ENCODE measurements around the gene FOLR2. TPM values are rescaled to one million over a fixed set of nuclear protein-coding genes. Genes with fewer than 3 reads are reported as not detected.

The FOLR2 gene
- polyA plus RNA-seq, 3 donors = 54.7 to 63.8 (median 62.6) TPM

DNA sequence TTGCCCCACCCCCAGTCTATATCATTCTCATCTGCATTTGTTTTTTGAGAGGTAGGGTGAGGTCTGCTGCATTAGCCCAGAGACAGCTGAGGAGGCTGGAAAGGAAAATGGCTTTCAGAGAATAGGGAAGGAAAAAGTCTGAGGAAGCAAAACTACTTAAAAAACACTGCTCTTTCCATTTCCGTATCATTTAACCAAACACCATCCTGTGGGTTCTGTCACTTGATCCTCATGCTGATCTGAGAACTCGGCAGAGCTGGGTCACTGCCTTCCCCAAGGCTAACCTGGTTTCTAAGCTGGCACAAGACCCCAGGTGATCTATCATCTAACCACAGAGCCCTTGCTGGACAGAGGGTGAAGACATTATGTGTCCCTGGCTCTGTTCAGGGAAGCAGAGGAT, 1.2 kb downstream of the FOLR2 start:
- peak overlapping the region; percentile 23 for H3K9ac ChIP-seq (ENCODE audit: insufficient read depth, low read length, poor library complexity, severe bottlenecking)

DNA sequence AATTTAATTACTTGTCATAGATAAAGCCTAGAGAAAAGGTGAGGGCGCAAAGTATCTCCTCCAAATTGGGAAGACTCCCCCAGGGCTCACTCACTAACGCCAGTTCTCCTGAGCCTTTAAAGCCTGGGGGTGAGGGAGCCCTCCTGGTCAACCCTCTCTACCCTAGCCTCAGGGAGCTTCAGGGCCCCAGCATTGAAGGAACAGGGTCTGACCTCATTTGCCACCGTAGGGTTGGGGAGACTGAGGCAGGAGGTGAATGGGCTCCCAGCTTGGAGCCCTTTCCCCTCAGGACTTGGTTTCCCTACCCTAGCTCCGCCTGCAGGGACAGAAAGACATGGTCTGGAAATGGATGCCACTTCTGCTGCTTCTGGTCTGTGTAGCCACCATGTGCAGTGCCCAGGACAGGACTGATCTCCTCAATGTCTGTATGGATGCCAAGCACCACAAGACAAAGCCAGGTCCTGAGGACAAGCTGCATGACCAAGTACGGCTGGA, 1.7 kb downstream of the FOLR2 start:
- peaks cover 56% of the 10 kb centered on the region for H3K4me1 Mint-ChIP-seq
- H3K4me1 ChIP-seq (ENCODE audit: control insufficient read depth in 1 of 2, insufficient read depth in 2 of 2, low read length in 2 of 2) = peaks cover 56 to 58% of the 10 kb centered on the region in 2 donors

More for the DNA sequence above, 1.2 kb downstream of the FOLR2 start:
- no peaks in the 10 kb centered on the region for H3K36me3 ChIP-seq (replicated peaks in 1 of 2; ENCODE audit: control insufficient read depth in 1 of 2, insufficient read depth in 2 of 2, low read length in 2 of 2)
- H2AFZ ChIP-seq (ENCODE audit: insufficient read depth, low read depth, low read length, poor library complexity, severe bottlenecking) = peak overlapping the region; percentile 81
- H3K4me1 ChIP-seq (ENCODE audit: control insufficient read depth in 1 of 2, insufficient read depth in 2 of 2, low read length in 2 of 2) = peaks cover 55% of the 10 kb centered on the region in 2 donors
- H3K9me3 ChIP-seq (replicated peaks in 1 of 2; ENCODE audit: control insufficient read depth in 1 of 2, insufficient read depth in 1 of 2, low read length in 2 of 2) = no peaks in the 10 kb centered on the region
- H3K27me3 ChIP-seq (ENCODE audit: control insufficient read depth in 2 of 2, insufficient read depth in 2 of 2, low read length in 2 of 2) = no peaks in the 10 kb centered on the region
- peak overlapping the region; percentile 62 to 78 for H3K4me3 Mint-ChIP-seq
- no peaks in the 10 kb centered on the region for H3K79me2 ChIP-seq (ENCODE audit: insufficient read depth, low read length)
- H3K4me3 ChIP-seq (replicated peaks in 1 of 3; ENCODE audit: low read depth in 2 of 3, low read length in 3 of 3) = peak overlapping the region in 2 of 3 experiments; percentile 2 to 56
- H3K27ac Mint-ChIP-seq = peak overlapping the region; percentile 85 to 98 (median 95)
- peak overlapping the region; percentile 76 to 87 for H3K27ac ChIP-seq (ENCODE audit: low read depth in 1 of 2, low read length in 2 of 2)
- H3K4me1 Mint-ChIP-seq = peaks cover 54% of the 10 kb centered on the region
- WGBS (ENCODE audit: insufficient coverage) = 0% methylated on average over 1 of the region's 2 CpGs
- H3K4me2 ChIP-seq (replicated peaks; ENCODE audit: extremely low read depth, low read length, poor library complexity, severe bottlenecking) = peak overlapping the region; percentile 60
- intact Hi-C loops (cut with micrococcal nuclease) = no loop called here
- no peaks in the 10 kb centered on the region for H3K36me3 Mint-ChIP-seq
- no peak for TF ChIP-seq CTCF (IDR thresholded peaks at IDR 0.05)
- no peaks in the 10 kb centered on the region for H4K20me1 ChIP-seq (ENCODE audit: insufficient read depth, low read length)
- peaks cover 0 to 3% (median 2%) of the 10 kb centered on the region in 3 donors for H3K27me3 Mint-ChIP-seq (ENCODE audit: low read depth in 3 of 3)
- peak in 2 of 3 donors; percentile 27 to 53 for DNase-seq
- peaks cover 0 to 1% (median 0%) of the 10 kb centered on the region in 7 donors for H3K9me3 Mint-ChIP-seq

More for the DNA sequence above, 1.7 kb downstream of the FOLR2 start:
- H3K4me2 ChIP-seq (replicated peaks; ENCODE audit: extremely low read depth, low read length, poor library complexity, severe bottlenecking) = peak overlapping the region; percentile 60
- intact Hi-C loops (cut with micrococcal nuclease) = no loop called here
- peak overlapping the region; percentile 76 to 87 for H3K27ac ChIP-seq (ENCODE audit: low read depth in 1 of 2, low read length in 2 of 2)
- no peaks in the 10 kb centered on the region for H3K27me3 ChIP-seq (ENCODE audit: control insufficient read depth in 2 of 2, insufficient read depth in 2 of 2, low read length in 2 of 2)
- H3K79me2 ChIP-seq (ENCODE audit: insufficient read depth, low read length) = no peaks in the 10 kb centered on the region
- peak overlapping the region; percentile 23 for H3K9ac ChIP-seq (ENCODE audit: insufficient read depth, low read length, poor library complexity, severe bottlenecking)
- H3K4me3 ChIP-seq (replicated peaks in 1 of 3; ENCODE audit: low read depth in 2 of 3, low read length in 3 of 3) = peak overlapping the region in 1 of 3 experiments; percentile 56
- peak overlapping the region; percentile 81 for H2AFZ ChIP-seq (ENCODE audit: insufficient read depth, low read depth, low read length, poor library complexity, severe bottlenecking)
- 100% methylated on average over 1 of the region's 5 CpGs for WGBS (ENCODE audit: insufficient coverage)
- H3K9me3 Mint-ChIP-seq = peaks cover 0 to 1% (median 0%) of the 10 kb centered on the region in 7 donors
- DNase-seq = no peak
- H3K27ac Mint-ChIP-seq = peak overlapping the region; percentile 85 to 98 (median 95)
- no peaks in the 10 kb centered on the region for H3K36me3 Mint-ChIP-seq
- peak overlapping the region in 1 of 2 donors; percentile 78 for H3K4me3 Mint-ChIP-seq
- no peaks in the 10 kb centered on the region for H3K9me3 ChIP-seq (replicated peaks in 1 of 2; ENCODE audit: control insufficient read depth in 1 of 2, insufficient read depth in 1 of 2, low read length in 2 of 2)
- no peak for TF ChIP-seq CTCF (IDR thresholded peaks at IDR 0.05)
- H3K36me3 ChIP-seq (replicated peaks in 1 of 2; ENCODE audit: control insufficient read depth in 1 of 2, insufficient read depth in 2 of 2, low read length in 2 of 2) = no peaks in the 10 kb centered on the region
- H4K20me1 ChIP-seq (ENCODE audit: insufficient read depth, low read length) = no peaks in the 10 kb centered on the region
- H3K27me3 Mint-ChIP-seq (ENCODE audit: low read depth in 3 of 3) = peaks cover 0 to 3% (median 2%) of the 10 kb centered on the region in 3 donors

Data from CD14-positive monocyte (primary cell).